H1 (cell line): ENCODE data around the gene SMYD3. TPM values are rescaled to one million over a fixed set of nuclear protein-coding genes. Genes with fewer than 3 reads are reported as not detected.

Experiments used
- CTCF ChIA-PET: fragments of 300-600 bp; sonication (Branson Sonifier 250); formaldehyde crosslinking; loops from one replicate; lab custom pipeline; 2021; ENCODE audit not compliant: partially characterized antibody; lab: Charles Lee
- POLR2A ChIA-PET: fragments of 300-600 bp; sonication (Branson Sonifier 250); formaldehyde crosslinking; loops from one replicate; lab custom pipeline; 2021; ENCODE audit warnings: inconsistent platforms; ENCODE audit not compliant: partially characterized antibody; lab: Charles Lee
- DNase-seq, 2 experiments: peaks; one replicate each; pipeline versions ENCODE4 v3.0.0 to v3.0.0-alpha.2; 2010 to 2022; ENCODE audit warnings: low spot score in 2 of 2, low read depth in 1 of 2, mixed read lengths in 1 of 2
- FAIRE-seq: peaks from 2 replicates; lab custom pipeline; 2011; peaks lifted over from hg19 to GRCh38; lab: Jason Lieb, UNC
- H2AFZ ChIP-seq: 2 replicates; pipeline ENCODE4 v1.8.1; 2012; ENCODE audit warnings: low read length, inconsistent platforms
- H2AK5ac ChIP-seq: 2 replicates; pipeline ENCODE4 v1.6.1; 2013; ENCODE audit warnings: low read depth, low read length
- H2BK120ac ChIP-seq: replicated peaks from 2 replicates; pipeline ENCODE3; 2013; ENCODE audit warnings: low read depth, low read length, inconsistent platforms
- H2BK12ac ChIP-seq: 2 replicates; pipeline ENCODE4 v1.6.1; 2013; ENCODE audit warnings: low read depth, low read length
- H2BK15ac ChIP-seq: 2 replicates; pipeline ENCODE4 v1.6.1; 2013; ENCODE audit warnings: low read length
- H2BK20ac ChIP-seq: 2 replicates; pipeline ENCODE4 v1.6.1; 2013; ENCODE audit warnings: low read length
- H2BK5ac ChIP-seq: 2 replicates; pipeline ENCODE4 v1.6.1; 2013; ENCODE audit warnings: low read depth, low read length
- H3K14ac ChIP-seq: 2 replicates; pipeline ENCODE4 v1.6.1; 2013; ENCODE audit warnings: inconsistent platforms; ENCODE audit not compliant: insufficient read length
- H3K18ac ChIP-seq: 2 replicates; pipeline ENCODE4 v1.6.1; 2013; ENCODE audit warnings: low read length; ENCODE audit errors: extremely low read depth
- H3K23ac ChIP-seq: 2 replicates; pipeline ENCODE4 v1.6.1; 2013; ENCODE audit warnings: inconsistent platforms; ENCODE audit not compliant: insufficient read length
- H3K23me2 ChIP-seq: 2 replicates; pipeline ENCODE4 v1.6.1; 2013; ENCODE audit warnings: low read depth, low read length
- H3K27ac ChIP-seq: 2 replicates; pipeline ENCODE4 v1.6.1; 2011; ENCODE audit warnings: low read depth, low read length, inconsistent platforms
- H3K27me3 ChIP-seq, 4 experiments: replicated peaks in 1 of 4; 1 replicate in 1 of 4; 2 replicates in 3 of 4; pipeline versions ENCODE4 v1.6.1 to v1.8.1; 2011 to 2013; ENCODE audit warnings: low read length in 3 of 4, mild to moderate bottlenecking in 3 of 4, inconsistent platforms in 2 of 4, mixed read lengths in 2 of 4, moderate library complexity in 1 of 4; ENCODE audit not compliant: control insufficient read depth in 3 of 4, insufficient read depth in 3 of 4; ENCODE audit errors: extremely low read depth in 1 of 4
- H3K36me3 ChIP-seq, 4 experiments: 2 replicates each; pipeline versions ENCODE4 v1.6.1 to v1.8.1; 2011 to 2013; ENCODE audit warnings: mild to moderate bottlenecking in 4 of 4, low read length in 3 of 4, moderate library complexity in 2 of 4, control low read depth in 1 of 4, inconsistent platforms in 1 of 4; ENCODE audit not compliant: insufficient read depth in 4 of 4, control insufficient read depth in 2 of 4
- H3K4ac ChIP-seq: replicated peaks from 2 replicates; pipeline ENCODE3; 2013; ENCODE audit warnings: low read length, low read depth, mixed read lengths, inconsistent platforms; ENCODE audit not compliant: insufficient read length
- H3K4me1 ChIP-seq, 4 experiments: replicated peaks in 1 of 4; 1 replicate in 1 of 4; 2 replicates in 3 of 4; pipeline versions ENCODE4 v1.6.1 to v1.8.1; 2011 to 2013; ENCODE audit warnings: low read length in 3 of 4, inconsistent platforms in 2 of 4, mixed read lengths in 1 of 4; ENCODE audit not compliant: insufficient read depth in 4 of 4, control insufficient read depth in 3 of 4
- H3K4me2 ChIP-seq, 2 experiments: 2 replicates each; pipeline versions ENCODE4 v1.6.1 to v1.8.1; 2011 to 2013; ENCODE audit warnings: low read depth in 2 of 2, low read length in 2 of 2, control low read depth in 1 of 2, inconsistent platforms in 1 of 2, mild to moderate bottlenecking in 1 of 2; ENCODE audit not compliant: insufficient read depth in 1 of 2
- H3K4me3 ChIP-seq, 4 experiments: fragments of 200-600, 300-600 bp in 1 of 4; sonication (generic), shearing (Covaris generic), sonication (Bioruptor Twin) in 1 of 4; 2 replicates each; pipeline versions ENCODE4 v1.5.1 to v1.8.1; 2011 to 2016; ENCODE audit warnings: low read length in 4 of 4, low read depth in 3 of 4, control low read depth in 2 of 4, inconsistent platforms in 2 of 4, mild to moderate bottlenecking in 2 of 4, mixed read lengths in 1 of 4, moderate library complexity in 1 of 4; ENCODE audit not compliant: insufficient read depth in 2 of 4; ENCODE audit errors: extremely low read depth in 1 of 4
- H3K56ac ChIP-seq: replicated peaks from 2 replicates; pipeline ENCODE3; 2013; ENCODE audit warnings: low read depth, mild to moderate bottlenecking, mixed read lengths, low read length, inconsistent platforms; ENCODE audit not compliant: insufficient read length
- H3K79me1 ChIP-seq: 2 replicates; pipeline ENCODE4 v1.6.1; 2013; ENCODE audit warnings: low read depth, low read length, control low read depth
- H3K79me2 ChIP-seq, 2 experiments: 2 replicates each; pipeline versions ENCODE4 v1.6.1 to v1.8.1; 2012 to 2013; ENCODE audit warnings: low read length in 2 of 2, mild to moderate bottlenecking in 2 of 2, inconsistent platforms in 1 of 2; ENCODE audit not compliant: insufficient read depth in 2 of 2, control insufficient read depth in 1 of 2
- H3K9ac ChIP-seq, 4 experiments: replicated peaks in 1 of 4; 1 replicate in 1 of 4; 2 replicates in 3 of 4; pipeline versions ENCODE4 v1.6.1 to v1.8.1; 2011 to 2013; ENCODE audit warnings: low read depth in 3 of 4, low read length in 3 of 4, control low read depth in 2 of 4, mild to moderate bottlenecking in 2 of 4, moderate library complexity in 2 of 4, inconsistent platforms in 1 of 4; ENCODE audit errors: extremely low read depth in 1 of 4
- H3K9me3 ChIP-seq, 2 experiments: 2 replicates each; pipeline versions ENCODE4 v1.6.1 to v1.8.1; 2012 to 2013; ENCODE audit warnings: mild to moderate bottlenecking in 2 of 2, moderate library complexity in 2 of 2, control low read depth in 1 of 2, inconsistent platforms in 1 of 2, low read depth in 1 of 2, low read length in 1 of 2, mixed read lengths in 1 of 2; ENCODE audit not compliant: insufficient read depth in 2 of 2
- H4K20me1 ChIP-seq, 2 experiments: replicated peaks in 1 of 2; 2 replicates each; pipeline versions ENCODE3 to v1.8.1; 2011 to 2013; ENCODE audit warnings: inconsistent platforms in 2 of 2, low read length in 2 of 2, mild to moderate bottlenecking in 1 of 2; ENCODE audit not compliant: insufficient read depth in 2 of 2, control insufficient read depth in 1 of 2
- H4K5ac ChIP-seq: 2 replicates; pipeline ENCODE4 v1.6.1; 2013; ENCODE audit warnings: low read length, low read depth, mixed read lengths, inconsistent platforms; ENCODE audit not compliant: insufficient read length
- H4K8ac ChIP-seq: 2 replicates; pipeline ENCODE4 v1.8.0; 2013; ENCODE audit warnings: mild to moderate bottlenecking, moderate library complexity, low read length, inconsistent platforms; ENCODE audit not compliant: insufficient read depth; ENCODE audit errors: extremely low read depth
- H4K91ac ChIP-seq: replicated peaks from 2 replicates; pipeline ENCODE3; 2013; ENCODE audit warnings: low read length, mixed read lengths, inconsistent platforms; ENCODE audit not compliant: insufficient read length
- CHD2 ChIP-seq: IDR thresholded peaks from 2 replicates; pipeline ENCODE4 v1.6.1; 2012; ENCODE audit warnings: low read length, improper control_type of control experiment
- CTBP2 ChIP-seq: IDR thresholded peaks from 2 replicates; pipeline ENCODE4 v1.7.0; 2011; ENCODE audit warnings: borderline replicate concordance, mild to moderate bottlenecking, moderate library complexity, mixed read lengths, low read length; ENCODE audit not compliant: insufficient read depth, insufficient read length
- EGR1 ChIP-seq: IDR thresholded peaks from 2 replicates; pipeline ENCODE4 v1.6.1; 2011; ENCODE audit warnings: low read depth, low read length, borderline replicate concordance
- HDAC2 ChIP-seq, 2 experiments: fragments of 300-600 bp in 1 of 2; sonication (generic) in 1 of 2; IDR thresholded peaks; 2 replicates each; pipeline ENCODE4 v1.6.1; 2011 to 2012; ENCODE audit warnings: low read depth in 2 of 2, low read length in 2 of 2, mild to moderate bottlenecking in 2 of 2, moderate library complexity in 2 of 2, borderline replicate concordance in 1 of 2, inconsistent platforms in 1 of 2
- JUN ChIP-seq: IDR thresholded peaks from 2 replicates; pipeline ENCODE4 v1.6.1; 2011; ENCODE audit warnings: low read depth, mild to moderate bottlenecking, improper control_type of control experiment, low read length
- JUND ChIP-seq: IDR thresholded peaks from 2 replicates; pipeline ENCODE4 v1.6.1; 2011; ENCODE audit warnings: mild to moderate bottlenecking, improper control_type of control experiment, low read length
- PHF8 ChIP-seq: fragments of 200-600 bp; sonication (generic); conservative IDR thresholded peaks from 2 replicates; pipeline ENCODE4 v1.7.1; 2012; ENCODE audit warnings: low read depth, mild to moderate bottlenecking, inconsistent platforms, low read length, moderate library complexity
- RNF2 ChIP-seq: fragments of 200-900, 300-1000 bp; sonication (generic); IDR thresholded peaks from 2 replicates; pipeline ENCODE4 v1.7.1; 2016; ENCODE audit warnings: borderline replicate concordance, low read depth, mild to moderate bottlenecking, antibody characterized with exemption, low read length; ENCODE audit not compliant: poor library complexity, severe bottlenecking; ENCODE audit errors: missing control alignments
- RXRA ChIP-seq: IDR thresholded peaks from 2 replicates; pipeline ENCODE4 v1.6.1; 2011; ENCODE audit warnings: low read depth, mild to moderate bottlenecking, low read length, moderate library complexity; ENCODE audit not compliant: insufficient read depth
- SAP30 ChIP-seq: fragments of 300-600 bp; sonication (generic); IDR thresholded peaks from 2 replicates; pipeline ENCODE4 v1.7.1; 2012; ENCODE audit warnings: low read length, moderate library complexity, mild to moderate bottlenecking, inconsistent platforms; ENCODE audit not compliant: insufficient read depth, insufficient replicate concordance
- TAF7 ChIP-seq: optimal IDR thresholded peaks from 2 replicates; pipeline ENCODE3; 2011; ENCODE audit warnings: low read depth, mild to moderate bottlenecking, inconsistent platforms, low read length, moderate library complexity, borderline replicate concordance
- TBP ChIP-seq: IDR thresholded peaks from 2 replicates; pipeline ENCODE4 v1.6.1; 2011; ENCODE audit warnings: low read depth, low read length, improper control_type of control experiment
- WGBS, 2 experiments: shearing (Covaris generic) in 1 of 2; methylation state at CpG; one replicate each; pipeline versions ENCODE4 v1.1.6 to v1.1.7; 2013 to 2015; ENCODE audit warnings: low lambda C conversion rate in 2 of 2, mixed read lengths in 2 of 2, inconsistent platforms in 1 of 2, low coverage in 1 of 2, missing lambda C conversion rate in 1 of 2; ENCODE audit not compliant: insufficient replicate concordance in 2 of 2, insufficient coverage in 1 of 2, insufficient read length in 1 of 2; ENCODE audit errors: extremely low coverage in 1 of 2, missing lambda C conversion rate in 1 of 2; 5-methylcytosine and 5-hydroxymethylcytosine counted together
- polyA plus RNA-seq, 7 experiments: library from polyadenylated mRNA; depleted of rRNA in 3 of 7; stranded (reverse) in 5 of 7; unstranded in 2 of 7; fragments of >200 nt in 5 of 7; fragments of 200-250 nt in 2 of 7; gene quantifications; 1 replicate in 5 of 7; 2 replicates in 1 of 7; 4 replicates in 1 of 7; pipeline versions ENCODE4 v1.2.1 to v1.2.3, GENCODE V29; 2011 to 2013; ENCODE audit warnings: missing spikeins in 2 of 7, mixed read lengths in 2 of 7
- total RNA-seq: library from RNA; stranded (reverse); fragmentation: NEBNext Ultra II Directional; extraction: Animal tissue kit (Norgen Biotek cat#: 25700); gene quantifications from 2 replicates; pipeline ENCODE4 v1.2.1, GENCODE V29; 2021
- TF ChIP-seq, protein P1 (sequence below): IDR thresholded peaks from 2 replicates; pipeline ENCODE4 v1.6.1; 2011; ENCODE audit warnings: low read depth, mild to moderate bottlenecking, low read length; ENCODE audit not compliant: insufficient read depth

SMYD3 gene
- total and polyA plus RNA-seq, 2 of the 8 experiments (the other 6 are each of a cell fraction or from before 2014, with no cell fraction given): 17.3 to 25.4 TPM

DNA sequence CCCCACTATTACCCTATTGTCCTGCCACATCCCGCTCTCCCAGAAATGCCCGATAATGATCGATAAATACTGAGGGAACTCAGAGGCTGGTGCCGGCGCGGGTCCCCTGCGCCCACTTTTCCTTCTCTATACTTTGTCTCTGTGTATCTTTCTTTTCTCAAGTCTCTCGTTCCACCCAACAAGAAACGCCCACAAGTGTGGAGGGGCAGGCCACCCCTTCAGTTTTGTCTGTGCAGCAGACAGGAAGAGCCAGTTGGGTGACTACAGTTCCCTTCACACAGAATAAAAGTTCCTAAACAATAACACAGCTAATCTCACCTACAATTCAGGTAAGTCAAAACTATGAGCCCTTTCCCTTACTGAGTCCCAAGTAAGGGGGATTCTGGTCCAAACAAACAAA lies 423.7 kb downstream of the SMYD3 start:
- Histone ChIP-seq H2BK5ac (no peak overlapping the region), H3K4me2 (no peak overlapping the region), H4K5ac (no peak overlapping the region), H3K9me3 (peaks cover 8% of the 10 kb centered on the region in 2 experiments; a peak in 2 of 4 replicates), H4K8ac (no peak overlapping the region), H2BK15ac (no peak overlapping the region), H4K91ac (no peak overlapping the region), H2AFZ (no peak overlapping the region), H2BK12ac (no peak overlapping the region), H3K14ac (no peak overlapping the region), H2BK120ac (no peak overlapping the region), H4K20me1 (no peaks in the 10 kb centered on the region), H3K56ac (no peak overlapping the region), H3K27ac (no peak overlapping the region), H3K23ac (no peak overlapping the region), H3K4me1 (no peaks in the 10 kb centered on the region), H3K4ac (no peak overlapping the region), H3K4me3 (no peak overlapping the region), H2BK20ac (no peak overlapping the region), H3K36me3 (no peaks in the 10 kb centered on the region; a peak in 1 of 8 replicates), H3K9ac (no peak overlapping the region), H3K23me2 (no peaks in the 10 kb centered on the region), H3K18ac (no peak overlapping the region), H3K79me1 (no peaks in the 10 kb centered on the region), H3K79me2 (no peaks in the 10 kb centered on the region), H3K27me3 (no peaks in the 10 kb centered on the region), H2AK5ac (no peak overlapping the region)
- DNase-seq (no peak), FAIRE-seq (no peak)
- POLR2A ChIA-PET: no interaction called here
- 89% methylated on average over 7 of the region's 9 CpGs; no CpG with 5 or more reads in 1 of the 2 experiments for WGBS, 2 experiments
- CTCF ChIA-PET: no interaction called here
- TF ChIP-seq TAF7: no peak
- TF ChIP-seq, protein P1, sequence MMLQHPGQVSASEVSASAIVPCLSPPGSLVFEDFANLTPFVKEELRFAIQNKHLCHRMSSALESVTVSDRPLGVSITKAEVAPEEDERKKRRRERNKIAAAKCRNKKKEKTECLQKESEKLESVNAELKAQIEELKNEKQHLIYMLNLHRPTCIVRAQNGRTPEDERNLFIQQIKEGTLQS: no peak
- no peak for TF ChIP-seq HDAC2 (IDR thresholded peaks at IDR 0.05; ENCODE audit: borderline replicate concordance in 1 of 2, low read depth in 2 of 2, low read length in 2 of 2)
- TF ChIP-seq SAP30: no peak
- no peak for TF ChIP-seq PHF8
- no peak for TF ChIP-seq CTBP2
- TF ChIP-seq CHD2: no peak
- TF ChIP-seq TBP: no peak
- TF ChIP-seq JUN: no peak
- no peak for TF ChIP-seq EGR1
- no peak for TF ChIP-seq RXRA
- no peak for TF ChIP-seq JUND
- TF ChIP-seq RNF2: no peak
